H9 (cell line): ENCODE results near the gene TGFBR2. TPM values are rescaled to one million over a fixed set of nuclear protein-coding genes. Genes with fewer than 3 reads are reported as not detected.

Source experiments
- DNase-seq: peaks from one replicate; pipeline ENCODE4 v3.0.0-alpha.2; 2017
- H2AFZ ChIP-seq: one replicate; pipeline ENCODE4 v1.6.1; 2013; ENCODE audit warnings: mild to moderate bottlenecking, low read length, control low read depth, moderate library complexity
- H2AK5ac ChIP-seq: 2 replicates; pipeline ENCODE4 v1.6.1; 2013; ENCODE audit warnings: low read length, control low read depth, mixed read lengths; ENCODE audit not compliant: insufficient read length
- H2BK120ac ChIP-seq: one replicate; pipeline ENCODE4 v1.6.1; 2013; ENCODE audit warnings: low read depth, mild to moderate bottlenecking, low read length, control low read depth, inconsistent platforms; ENCODE audit not compliant: poor library complexity, severe bottlenecking
- H2BK12ac ChIP-seq: 2 replicates; pipeline ENCODE4 v1.6.1; 2013; ENCODE audit warnings: low read length, control low read depth, mixed read lengths, low read depth; ENCODE audit not compliant: insufficient read length
- H2BK15ac ChIP-seq: 2 replicates; pipeline ENCODE4 v1.6.1; 2013; ENCODE audit warnings: low read depth, low read length, control low read depth
- H2BK20ac ChIP-seq: one replicate; pipeline ENCODE4 v1.6.1; 2013; ENCODE audit warnings: low read depth, mild to moderate bottlenecking, low read length, control low read depth, inconsistent platforms; ENCODE audit not compliant: poor library complexity, severe bottlenecking
- H2BK5ac ChIP-seq: 2 replicates; pipeline ENCODE4 v1.6.1; 2013; ENCODE audit warnings: low read length, control low read depth, mixed read lengths; ENCODE audit not compliant: insufficient read length
- H3K14ac ChIP-seq: 2 replicates; pipeline ENCODE4 v1.6.1; 2013; ENCODE audit warnings: low read length, control low read depth; ENCODE audit not compliant: insufficient read depth
- H3K18ac ChIP-seq: 2 replicates; pipeline ENCODE4 v1.6.1; 2013; ENCODE audit warnings: low read depth, mild to moderate bottlenecking, mixed read lengths, low read length, control low read depth; ENCODE audit not compliant: insufficient read length
- H3K23ac ChIP-seq: 2 replicates; pipeline ENCODE4 v1.6.1; 2013; ENCODE audit warnings: low read length, control low read depth, mixed read lengths, low read depth; ENCODE audit not compliant: insufficient read length
- H3K23me2 ChIP-seq: 2 replicates; pipeline ENCODE4 v1.6.1; 2013; ENCODE audit warnings: low read depth, mild to moderate bottlenecking, mixed read lengths, low read length, control low read depth; ENCODE audit not compliant: insufficient read length, poor library complexity, severe bottlenecking
- H3K27ac ChIP-seq: 2 replicates; pipeline ENCODE4 v1.5.1; 2013; ENCODE audit warnings: low read length, control low read depth, mixed read lengths, low read depth; ENCODE audit not compliant: insufficient read length
- H3K27me3 ChIP-seq: 2 replicates; pipeline ENCODE4 v1.6.1; 2013; ENCODE audit warnings: low read length, control low read depth, inconsistent platforms; ENCODE audit not compliant: insufficient read depth
- H3K4ac ChIP-seq: 2 replicates; pipeline ENCODE4 v1.6.1; 2013; ENCODE audit warnings: low read depth, mild to moderate bottlenecking, control low read depth, inconsistent platforms, low read length, moderate library complexity
- H3K4me1 ChIP-seq: 2 replicates; pipeline ENCODE4 v1.6.1; 2013; ENCODE audit warnings: low read length, control low read depth, inconsistent platforms; ENCODE audit not compliant: insufficient read depth
- H3K4me2 ChIP-seq: 2 replicates; pipeline ENCODE4 v1.6.1; 2013; ENCODE audit warnings: low read length, control low read depth, mixed read lengths; ENCODE audit not compliant: insufficient read length, insufficient read depth
- H3K56ac ChIP-seq: 2 replicates; pipeline ENCODE4 v1.6.1; 2013; ENCODE audit warnings: low read depth, mild to moderate bottlenecking, mixed read lengths, low read length, control low read depth; ENCODE audit not compliant: insufficient read length
- H3K79me1 ChIP-seq: 2 replicates; pipeline ENCODE4 v1.6.1; 2013; ENCODE audit warnings: low read depth, mild to moderate bottlenecking, moderate library complexity, low read length, control low read depth, inconsistent platforms; ENCODE audit not compliant: insufficient read depth, poor library complexity, severe bottlenecking
- H3K79me2 ChIP-seq: 2 replicates; pipeline ENCODE4 v1.6.1; 2013; ENCODE audit warnings: low read length, control low read depth, inconsistent platforms; ENCODE audit not compliant: insufficient read depth
- H3K9ac ChIP-seq: 2 replicates; pipeline ENCODE4 v1.6.1; 2013; ENCODE audit warnings: low read length, control low read depth, mixed read lengths; ENCODE audit not compliant: insufficient read length; ENCODE audit errors: extremely low read depth
- H3K9me3 ChIP-seq: one replicate; pipeline ENCODE4 v1.6.1; 2013; ENCODE audit warnings: low read depth, low read length, inconsistent platforms; ENCODE audit not compliant: control insufficient read depth
- H3T11ph ChIP-seq: one replicate; pipeline ENCODE4 v1.6.1; 2013; ENCODE audit warnings: mild to moderate bottlenecking, low read length, control low read depth, inconsistent platforms
- H4K20me1 ChIP-seq: one replicate; pipeline ENCODE4 v1.6.1; 2013; ENCODE audit not compliant: control insufficient read depth, insufficient read length, insufficient read depth
- H4K5ac ChIP-seq: 2 replicates; pipeline ENCODE4 v1.6.1; 2013; ENCODE audit warnings: low read depth, mild to moderate bottlenecking, mixed read lengths, low read length, control low read depth; ENCODE audit not compliant: insufficient read length
- H4K8ac ChIP-seq: replicated peaks from 2 replicates; pipeline ENCODE4 v1.6.1; 2013; ENCODE audit warnings: low read length, control low read depth, mixed read lengths, low read depth; ENCODE audit not compliant: insufficient read length
- H4K91ac ChIP-seq: 2 replicates; pipeline ENCODE4 v1.6.1; 2013; ENCODE audit warnings: low read depth, mild to moderate bottlenecking, moderate library complexity, mixed read lengths, low read length, control low read depth; ENCODE audit not compliant: insufficient read length
- H3K27ac Mint-ChIP-seq, 3 experiments: 2 replicates in 2 of 3; 3 replicates in 1 of 3; pipeline ENCODE4 v1.8.0; 2020 to 2021; ENCODE audit warnings: mixed read lengths in 3 of 3, mild to moderate bottlenecking in 1 of 3, moderate library complexity in 1 of 3
- H3K27me3 Mint-ChIP-seq: 2 replicates; pipeline ENCODE4 v1.8.0; 2021; ENCODE audit warnings: low read depth, mild to moderate bottlenecking, moderate library complexity, mixed read lengths
- H3K36me3 Mint-ChIP-seq, 3 experiments: 2 replicates in 2 of 3; 3 replicates in 1 of 3; pipeline ENCODE4 v1.8.0; 2020 to 2021; ENCODE audit warnings: low read depth in 3 of 3, mixed read lengths in 3 of 3; ENCODE audit not compliant: insufficient read depth in 1 of 3
- H3K4me1 Mint-ChIP-seq, 2 experiments: 2 replicates each; pipeline ENCODE4 v1.8.0; 2020; ENCODE audit warnings: mixed read lengths in 2 of 2
- H3K4me3 Mint-ChIP-seq, 2 experiments: 2 replicates in 1 of 2; 3 replicates in 1 of 2; pipeline ENCODE4 v1.8.0; 2020 to 2021; ENCODE audit warnings: mild to moderate bottlenecking in 2 of 2, mixed read lengths in 2 of 2, moderate library complexity in 1 of 2
- H3K9me3 Mint-ChIP-seq, 2 experiments: 2 replicates in 1 of 2; 3 replicates in 1 of 2; pipeline ENCODE4 v1.8.0; 2020; ENCODE audit warnings: mild to moderate bottlenecking in 2 of 2, mixed read lengths in 2 of 2, moderate library complexity in 1 of 2
- WGBS: extraction: QIAGEN DNeasy Blood & Tissue Kit; methylation state at CpG from one replicate; pipeline ENCODE4 v1.1.7; 2013; ENCODE audit warnings: missing lambda C conversion rate, low lambda C conversion rate, mixed read lengths; ENCODE audit not compliant: insufficient read length; ENCODE audit errors: extremely low coverage; 5-methylcytosine and 5-hydroxymethylcytosine counted together
- total RNA-seq: library from RNA; stranded (reverse); gene quantifications from 2 replicates; pipeline ENCODE4 v1.2.1, GENCODE V29; 2021
- TF ChIP-seq, protein P1 (sequence below): fragments of 200-600 bp; sonication (generic); conservative IDR thresholded peaks from 3 replicates; pipeline ENCODE4 v1.8.0; 2021; ENCODE audit warnings: antibody characterized with exemption, mild to moderate bottlenecking

TGFBR2 gene
- total RNA-seq, 1 experiment from 2014 or later, result 10.6 TPM

- H3K27me3 Mint-ChIP-seq, result no peaks in the 10 kb centered on the region
- no peaks in the 10 kb centered on the region for H4K20me1 ChIP-seq
- H3K9ac ChIP-seq, result no peak overlapping the region
- H3K18ac ChIP-seq, result no peak overlapping the region
- no peak for DNase-seq
- H3K36me3 Mint-ChIP-seq, result peaks cover 0 to 6% (median 1%) of the 10 kb centered on the region in 3 experiments; a peak in 3 of 7 replicates
- WGBS, result no CpG with 5 or more reads among the region's 4 CpGs
- no peak overlapping the region for H4K8ac ChIP-seq
- H3K4me3 Mint-ChIP-seq, result no peak overlapping the region
- no peak overlapping the region for H2BK120ac ChIP-seq
- H3K4me1 Mint-ChIP-seq, result peaks cover 25 to 42% of the 10 kb centered on the region in 2 experiments
- H3K4ac ChIP-seq, result no peak overlapping the region
- no peak overlapping the region for H3K23ac ChIP-seq
- no peak overlapping the region for H2BK12ac ChIP-seq
- H2AFZ ChIP-seq, result no peak overlapping the region
- no peaks in the 10 kb centered on the region for H3K9me3 ChIP-seq
- H3K79me1 ChIP-seq, result peaks cover 9% of the 10 kb centered on the region
- H3K79me2 ChIP-seq, result peaks cover 44% of the 10 kb centered on the region
- H4K5ac ChIP-seq, result no peak overlapping the region
- no peak overlapping the region for H2AK5ac ChIP-seq
- no peak overlapping the region for H4K91ac ChIP-seq
- no peak overlapping the region for H3K27ac ChIP-seq
- no peak overlapping the region for H3K27ac Mint-ChIP-seq
- H3K9me3 Mint-ChIP-seq, result no peaks in the 10 kb centered on the region
- H2BK20ac ChIP-seq, result no peak overlapping the region
- H3K14ac ChIP-seq, result no peak overlapping the region
- TF ChIP-seq, protein P1, sequence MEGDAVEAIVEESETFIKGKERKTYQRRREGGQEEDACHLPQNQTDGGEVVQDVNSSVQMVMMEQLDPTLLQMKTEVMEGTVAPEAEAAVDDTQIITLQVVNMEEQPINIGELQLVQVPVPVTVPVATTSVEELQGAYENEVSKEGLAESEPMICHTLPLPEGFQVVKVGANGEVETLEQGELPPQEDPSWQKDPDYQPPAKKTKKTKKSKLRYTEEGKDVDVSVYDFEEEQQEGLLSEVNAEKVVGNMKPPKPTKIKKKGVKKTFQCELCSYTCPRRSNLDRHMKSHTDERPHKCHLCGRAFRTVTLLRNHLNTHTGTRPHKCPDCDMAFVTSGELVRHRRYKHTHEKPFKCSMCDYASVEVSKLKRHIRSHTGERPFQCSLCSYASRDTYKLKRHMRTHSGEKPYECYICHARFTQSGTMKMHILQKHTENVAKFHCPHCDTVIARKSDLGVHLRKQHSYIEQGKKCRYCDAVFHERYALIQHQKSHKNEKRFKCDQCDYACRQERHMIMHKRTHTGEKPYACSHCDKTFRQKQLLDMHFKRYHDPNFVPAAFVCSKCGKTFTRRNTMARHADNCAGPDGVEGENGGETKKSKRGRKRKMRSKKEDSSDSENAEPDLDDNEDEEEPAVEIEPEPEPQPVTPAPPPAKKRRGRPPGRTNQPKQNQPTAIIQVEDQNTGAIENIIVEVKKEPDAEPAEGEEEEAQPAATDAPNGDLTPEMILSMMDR, result no peak
- H3T11ph ChIP-seq, result no peak overlapping the region
- H2BK15ac ChIP-seq, result no peak overlapping the region
- no peak overlapping the region for H3K56ac ChIP-seq
- H3K4me2 ChIP-seq, result no peak overlapping the region
- H3K4me1 ChIP-seq, result peaks cover 22% of the 10 kb centered on the region; the same call in 1 of the 2 replicates
- no peak overlapping the region for H2BK5ac ChIP-seq
- no peaks in the 10 kb centered on the region for H3K23me2 ChIP-seq
- H3K27me3 ChIP-seq, result no peaks in the 10 kb centered on the region; the same call in 1 of the 2 replicates
Observed at GRCh38 chr3:30614373-30614772, 8.0 kb downstream of the TGFBR2 start.
